ENCODE measurements around the gene L3MBTL4. TPM values are rescaled to one million over a fixed set of nuclear protein-coding genes. Genes with fewer than 3 reads are reported as not detected.

The L3MBTL4 gene
- total RNA-seq, 1 donor from 2014 or later: 0.56 TPM

- DNase-seq (ENCODE audit: low spot score): no peak
- H3K27ac Mint-ChIP-seq (ENCODE audit: unreplicated experiment): no peak overlapping the region
- TF ChIP-seq CTCF (IDR thresholded peaks at IDR 0.05; ENCODE audit: unreplicated experiment): no peak
- H3K4me1 Mint-ChIP-seq (ENCODE audit: unreplicated experiment): peaks cover 11% of the 10 kb centered on the region
- no peaks in the 10 kb centered on the region for H3K36me3 Mint-ChIP-seq (ENCODE audit: low read depth, unreplicated experiment)
- no peaks in the 10 kb centered on the region for H3K9me3 Mint-ChIP-seq (ENCODE audit: unreplicated experiment)
- H3K4me3 Mint-ChIP-seq (ENCODE audit: unreplicated experiment): no peak overlapping the region
- peaks cover 2% of the 10 kb centered on the region for H3K27me3 Mint-ChIP-seq (ENCODE audit: unreplicated experiment)
Observed at GRCh38 chr18:6367208-6367607, 47.5 kb downstream of the L3MBTL4 start.

GRCh38 chr18:6366776-6367175, 47.9 kb downstream of the L3MBTL4 start:
- TF ChIP-seq CTCF (IDR thresholded peaks at IDR 0.05; ENCODE audit: unreplicated experiment): no peak
- H3K36me3 Mint-ChIP-seq (ENCODE audit: low read depth, unreplicated experiment): no peaks in the 10 kb centered on the region
- DNase-seq (ENCODE audit: low spot score): no peak
- H3K9me3 Mint-ChIP-seq (ENCODE audit: unreplicated experiment): no peaks in the 10 kb centered on the region
- H3K4me1 Mint-ChIP-seq (ENCODE audit: unreplicated experiment): peaks cover 11% of the 10 kb centered on the region
- H3K4me3 Mint-ChIP-seq (ENCODE audit: unreplicated experiment): no peak overlapping the region
- H3K27me3 Mint-ChIP-seq (ENCODE audit: unreplicated experiment): peaks cover 2% of the 10 kb centered on the region
- no peak overlapping the region for H3K27ac Mint-ChIP-seq (ENCODE audit: unreplicated experiment)

GRCh38 chr18:6365385-6365784, 49.3 kb downstream of the L3MBTL4 start:
- no peak overlapping the region for H3K4me3 Mint-ChIP-seq (ENCODE audit: unreplicated experiment)
- H3K9me3 Mint-ChIP-seq (ENCODE audit: unreplicated experiment): no peaks in the 10 kb centered on the region
- no peak for DNase-seq (ENCODE audit: low spot score)
- H3K4me1 Mint-ChIP-seq (ENCODE audit: unreplicated experiment): peaks cover 11% of the 10 kb centered on the region
- no peak overlapping the region for H3K27ac Mint-ChIP-seq (ENCODE audit: unreplicated experiment)
- no peaks in the 10 kb centered on the region for H3K36me3 Mint-ChIP-seq (ENCODE audit: low read depth, unreplicated experiment)
- H3K27me3 Mint-ChIP-seq (ENCODE audit: unreplicated experiment): peaks cover 2% of the 10 kb centered on the region
- TF ChIP-seq CTCF (IDR thresholded peaks at IDR 0.05; ENCODE audit: unreplicated experiment): no peak

GRCh38 chr18:6363216-6363615, 51.5 kb downstream of the L3MBTL4 start:
- no peak overlapping the region for H3K4me3 Mint-ChIP-seq (ENCODE audit: unreplicated experiment)
- no peak overlapping the region for H3K27ac Mint-ChIP-seq (ENCODE audit: unreplicated experiment)
- peaks cover 2% of the 10 kb centered on the region for H3K27me3 Mint-ChIP-seq (ENCODE audit: unreplicated experiment)
- no peaks in the 10 kb centered on the region for H3K36me3 Mint-ChIP-seq (ENCODE audit: low read depth, unreplicated experiment)
- no peaks in the 10 kb centered on the region for H3K9me3 Mint-ChIP-seq (ENCODE audit: unreplicated experiment)
- DNase-seq (ENCODE audit: low spot score): no peak
- H3K4me1 Mint-ChIP-seq (ENCODE audit: unreplicated experiment): peaks cover 11% of the 10 kb centered on the region
- no peak for TF ChIP-seq CTCF (IDR thresholded peaks at IDR 0.05; ENCODE audit: unreplicated experiment)

- peaks cover 11% of the 10 kb centered on the region for H3K4me1 Mint-ChIP-seq (ENCODE audit: unreplicated experiment)
- no peak overlapping the region for H3K4me3 Mint-ChIP-seq (ENCODE audit: unreplicated experiment)
- no peaks in the 10 kb centered on the region for H3K9me3 Mint-ChIP-seq (ENCODE audit: unreplicated experiment)
- DNase-seq (ENCODE audit: low spot score): no peak
- no peak for TF ChIP-seq CTCF (IDR thresholded peaks at IDR 0.05; ENCODE audit: unreplicated experiment)
- peaks cover 2% of the 10 kb centered on the region for H3K27me3 Mint-ChIP-seq (ENCODE audit: unreplicated experiment)
- H3K36me3 Mint-ChIP-seq (ENCODE audit: low read depth, unreplicated experiment): no peaks in the 10 kb centered on the region
- H3K27ac Mint-ChIP-seq (ENCODE audit: unreplicated experiment): no peak overlapping the region
Observed at GRCh38 chr18:6362559-6363129, 52.1 kb downstream of the L3MBTL4 start.
